ENCODE results near the gene OR4C46. TPM values are rescaled to one million over a fixed set of nuclear protein-coding genes. Genes with fewer than 3 reads are reported as not detected.

OR4C46 gene
- total RNA-seq (2022; extraction: Qiagen RNA extraction): not detected in 5 replicates

DNA sequence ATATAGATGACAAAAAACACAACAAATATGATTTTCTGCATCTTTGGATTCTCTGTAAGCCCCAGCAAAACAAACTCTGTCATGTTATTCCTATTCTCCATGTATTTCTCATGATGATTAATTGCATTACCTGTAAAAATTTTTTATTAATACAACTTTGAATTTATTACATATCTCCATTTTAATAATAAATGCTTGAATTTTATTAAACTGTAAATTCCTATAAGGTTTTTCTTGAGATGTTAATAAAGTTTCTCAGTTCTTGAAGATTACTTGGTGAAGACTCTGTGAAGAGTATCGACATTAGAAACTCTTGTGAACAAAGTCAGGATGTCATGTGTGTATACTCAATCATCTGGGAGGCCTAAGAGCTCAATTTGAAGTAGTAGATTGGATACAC is at the start of gene OR4C46:
TSS of gene OR4C46 (minus strand) at position 101 of the 400 bp plus-strand sequence. CDS start at position 101, 0 bp downstream.

Other genes starting within 250 kb of the OR4C46 start
- not detected in 5 replicates for gene OR4A5, start 102.8 kb upstream of the OR4C46 start, total RNA-seq (2022; extraction: Qiagen RNA extraction)